Choroid plexus epithelial cell (primary cell): ENCODE measurements around the gene RNF128.
"Not testable (repeated sequence)": the region's sequence is repeated elsewhere in the genome, so short reads cannot be mapped to it uniquely, and the experiment has no call there.

Source experiments
- DNase-seq: peaks from one replicate; pipeline ENCODE4 v3.0.0-alpha.2; 2010; ENCODE audit warnings: low read depth
- H3K4me3 ChIP-seq: 2 replicates; pipeline ENCODE4 v1.5.1; 2011; ENCODE audit warnings: low read depth, mild to moderate bottlenecking, control low read depth, low read length, moderate library complexity
- TF ChIP-seq, protein P1 (sequence below): conservative IDR thresholded peaks from 2 replicates; pipeline ENCODE4 v1.5.1; 2011; ENCODE audit warnings: low read depth, mild to moderate bottlenecking, control low read depth, inconsistent platforms, low read length, moderate library complexity

The RNF128 gene

DNA sequence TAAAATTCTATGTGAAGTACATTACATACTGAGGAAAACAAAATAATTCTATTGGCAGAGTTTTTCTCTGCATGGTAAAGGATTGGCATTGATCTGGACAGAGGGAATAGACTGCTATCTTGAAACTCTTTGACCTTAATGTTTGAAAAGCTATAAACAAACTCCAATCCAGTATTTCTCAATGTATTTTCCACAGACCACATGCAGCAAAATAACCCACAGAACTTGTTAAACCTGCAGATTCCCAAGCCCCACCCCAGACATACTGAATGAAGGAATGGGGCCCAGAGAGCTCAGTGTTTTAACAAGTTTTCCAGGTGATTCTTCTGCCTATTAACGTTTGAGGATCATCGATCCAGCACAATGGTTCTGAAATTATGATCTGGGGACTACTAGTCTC lies 15.7 kb downstream of the RNF128 start:
- DNase-seq: no peak
- H3K4me3 ChIP-seq: no peak overlapping the region
- TF ChIP-seq, protein P1, sequence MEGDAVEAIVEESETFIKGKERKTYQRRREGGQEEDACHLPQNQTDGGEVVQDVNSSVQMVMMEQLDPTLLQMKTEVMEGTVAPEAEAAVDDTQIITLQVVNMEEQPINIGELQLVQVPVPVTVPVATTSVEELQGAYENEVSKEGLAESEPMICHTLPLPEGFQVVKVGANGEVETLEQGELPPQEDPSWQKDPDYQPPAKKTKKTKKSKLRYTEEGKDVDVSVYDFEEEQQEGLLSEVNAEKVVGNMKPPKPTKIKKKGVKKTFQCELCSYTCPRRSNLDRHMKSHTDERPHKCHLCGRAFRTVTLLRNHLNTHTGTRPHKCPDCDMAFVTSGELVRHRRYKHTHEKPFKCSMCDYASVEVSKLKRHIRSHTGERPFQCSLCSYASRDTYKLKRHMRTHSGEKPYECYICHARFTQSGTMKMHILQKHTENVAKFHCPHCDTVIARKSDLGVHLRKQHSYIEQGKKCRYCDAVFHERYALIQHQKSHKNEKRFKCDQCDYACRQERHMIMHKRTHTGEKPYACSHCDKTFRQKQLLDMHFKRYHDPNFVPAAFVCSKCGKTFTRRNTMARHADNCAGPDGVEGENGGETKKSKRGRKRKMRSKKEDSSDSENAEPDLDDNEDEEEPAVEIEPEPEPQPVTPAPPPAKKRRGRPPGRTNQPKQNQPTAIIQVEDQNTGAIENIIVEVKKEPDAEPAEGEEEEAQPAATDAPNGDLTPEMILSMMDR: no peak

DNA sequence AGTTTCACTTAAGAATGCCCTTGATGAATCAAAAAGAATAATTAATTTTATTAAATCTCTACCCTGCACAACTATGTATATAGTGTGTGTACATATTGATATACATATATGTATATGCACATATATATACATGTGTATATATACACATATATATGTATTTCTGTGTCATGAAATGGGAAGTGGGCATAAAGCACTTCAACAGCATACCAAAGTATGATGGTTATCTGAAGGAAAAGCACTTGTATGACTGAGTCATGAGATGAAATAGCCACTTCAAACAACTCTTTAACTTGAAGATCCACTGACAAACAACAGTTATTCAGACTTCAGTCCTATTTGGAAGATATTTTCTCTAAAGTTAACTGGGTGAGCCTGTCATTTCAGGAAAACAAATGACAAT lies 16.3 kb downstream of the RNF128 start:
- DNase-seq: no peak
- TF ChIP-seq, protein P1: no peak
- no peak overlapping the region for H3K4me3 ChIP-seq

- TF ChIP-seq, protein P1: no peak
- DNase-seq: no peak
- no peak overlapping the region for H3K4me3 ChIP-seq
These were observed 21.9 kb downstream of the RNF128 start for GRCh38 chrX:106748377-106748776.

- no peak for DNase-seq
- H3K4me3 ChIP-seq: no peak overlapping the region
- TF ChIP-seq, protein P1: no peak
These were observed 24.9 kb downstream of the RNF128 start for GRCh38 chrX:106751407-106751806.

- H3K4me3 ChIP-seq: no peak overlapping the region
- TF ChIP-seq, protein P1: peak; percentile 45
- DNase-seq: peak; percentile 26
These were observed 25.7 kb downstream of the RNF128 start for GRCh38 chrX:106752101-106752678.

DNA sequence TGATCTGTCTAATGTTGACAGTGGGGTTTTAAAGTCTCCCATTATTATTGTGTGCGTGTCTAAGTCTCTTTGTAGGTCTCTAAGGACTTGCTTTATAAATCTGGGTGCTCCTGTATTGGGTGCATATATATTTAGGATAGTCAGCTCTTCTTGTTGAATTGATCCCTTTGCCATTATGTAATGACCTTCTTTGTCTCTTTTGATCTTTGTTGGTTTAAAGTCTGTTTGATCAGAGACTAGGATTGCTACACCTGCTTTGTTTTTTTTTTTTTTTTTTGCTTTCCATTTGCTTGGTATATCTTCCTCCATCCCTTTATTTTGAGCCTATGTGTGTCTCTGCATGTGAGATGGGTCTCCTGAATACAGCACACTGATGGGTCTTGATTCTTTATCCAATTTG lies 42.8 kb downstream of the RNF128 start:
- not testable (repeated sequence) for DNase-seq, H3K4me3 ChIP-seq

GRCh38 chrX:106774981-106775380 lies 48.5 kb downstream of the RNF128 start:
- no peak overlapping the region for H3K4me3 ChIP-seq
- TF ChIP-seq, protein P1: no peak
- DNase-seq: peak; percentile 37

DNA sequence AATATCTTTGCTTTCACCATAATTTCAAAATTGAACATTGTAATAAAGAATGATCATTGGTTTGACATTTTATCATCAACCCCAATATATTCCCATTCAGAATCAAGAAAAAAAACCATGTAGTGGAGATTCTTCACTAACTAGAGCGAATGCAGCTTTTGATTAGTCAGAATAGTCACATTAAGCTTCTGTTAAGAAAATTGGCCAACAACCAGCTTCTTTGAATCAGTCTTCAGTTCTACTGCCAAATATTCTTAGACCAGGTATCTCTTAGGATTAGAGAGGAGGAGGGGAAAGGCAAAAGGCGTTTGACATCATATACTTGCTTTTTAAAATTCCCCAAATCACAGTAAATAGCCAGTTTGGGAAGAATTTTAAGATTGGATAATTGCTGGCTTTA lies 53.8 kb downstream of the RNF128 start:
- no peak for DNase-seq
- TF ChIP-seq, protein P1: no peak
- H3K4me3 ChIP-seq: no peak overlapping the region
